HCT116 (cell line): ENCODE data around the gene GRM1.

Experiments
- EZH2phosphoT487 ChIP-seq: fragments of 200-600 bp; IDR thresholded peaks from 2 replicates; pipeline ENCODE4 v1.6.1; 2018; ENCODE audit warnings: antibody characterized with exemption, borderline replicate concordance
- RAD21 ChIP-seq: IDR thresholded peaks from 2 replicates; pipeline ENCODE4 v1.6.1; 2012; ENCODE audit warnings: low read depth, mild to moderate bottlenecking
- YY1 ChIP-seq: IDR thresholded peaks from 2 replicates; pipeline ENCODE4 v1.6.1; 2011; ENCODE audit warnings: low read length, low read depth, moderate library complexity, mild to moderate bottlenecking; ENCODE audit not compliant: insufficient replicate concordance; ENCODE audit errors: extremely low read depth
- TF ChIP-seq, protein P1 (sequence below), 3 experiments: fragments of 200-600 bp in 1 of 3; sonication (generic) in 1 of 3; IDR thresholded peaks in 2 of 3; conservative IDR thresholded peaks in 1 of 3; 2 replicates each; pipeline ENCODE4 v1.5.1; 2012 to 2017; ENCODE audit warnings: low read depth in 2 of 3, low read length in 2 of 3, antibody characterized with exemption in 1 of 3, borderline replicate concordance in 1 of 3, control low read depth in 1 of 3, mild to moderate bottlenecking in 1 of 3, mixed read lengths in 1 of 3, mixed run types in 1 of 3, moderate library complexity in 1 of 3; ENCODE audit not compliant: insufficient read depth in 1 of 3

DNA sequence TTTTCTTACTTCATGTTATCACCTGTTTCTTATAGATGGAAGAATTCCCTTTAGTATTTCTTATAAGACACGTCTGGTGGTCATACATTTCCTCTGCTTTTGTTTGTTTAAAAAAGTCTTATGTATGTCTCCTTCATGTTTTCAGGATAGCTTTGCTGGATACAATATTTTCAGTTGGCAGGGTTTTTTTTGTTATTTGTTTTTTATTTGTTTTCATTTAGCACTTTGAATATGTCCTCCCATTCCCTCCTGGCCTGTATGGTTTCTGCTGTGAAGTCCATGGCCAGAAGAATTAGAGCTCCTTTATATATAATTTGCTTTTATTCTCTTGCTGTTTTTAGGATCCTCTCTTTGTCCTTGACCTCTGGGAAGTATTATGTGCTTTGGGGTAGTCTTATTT, 432.1 kb downstream of the GRM1 start:
- no peak for TF ChIP-seq EZH2phosphoT487
- TF ChIP-seq YY1, result no peak
- TF ChIP-seq, protein P1, sequence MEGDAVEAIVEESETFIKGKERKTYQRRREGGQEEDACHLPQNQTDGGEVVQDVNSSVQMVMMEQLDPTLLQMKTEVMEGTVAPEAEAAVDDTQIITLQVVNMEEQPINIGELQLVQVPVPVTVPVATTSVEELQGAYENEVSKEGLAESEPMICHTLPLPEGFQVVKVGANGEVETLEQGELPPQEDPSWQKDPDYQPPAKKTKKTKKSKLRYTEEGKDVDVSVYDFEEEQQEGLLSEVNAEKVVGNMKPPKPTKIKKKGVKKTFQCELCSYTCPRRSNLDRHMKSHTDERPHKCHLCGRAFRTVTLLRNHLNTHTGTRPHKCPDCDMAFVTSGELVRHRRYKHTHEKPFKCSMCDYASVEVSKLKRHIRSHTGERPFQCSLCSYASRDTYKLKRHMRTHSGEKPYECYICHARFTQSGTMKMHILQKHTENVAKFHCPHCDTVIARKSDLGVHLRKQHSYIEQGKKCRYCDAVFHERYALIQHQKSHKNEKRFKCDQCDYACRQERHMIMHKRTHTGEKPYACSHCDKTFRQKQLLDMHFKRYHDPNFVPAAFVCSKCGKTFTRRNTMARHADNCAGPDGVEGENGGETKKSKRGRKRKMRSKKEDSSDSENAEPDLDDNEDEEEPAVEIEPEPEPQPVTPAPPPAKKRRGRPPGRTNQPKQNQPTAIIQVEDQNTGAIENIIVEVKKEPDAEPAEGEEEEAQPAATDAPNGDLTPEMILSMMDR (IDR thresholded peaks at IDR 0.05 in 2 of 3, conservative IDR thresholded peaks at IDR 0.05 in 1 of 3; ENCODE audit: borderline replicate concordance in 1 of 3, insufficient read depth in 1 of 3, low read depth in 2 of 3, low read length in 2 of 3), result no peak
- no peak for TF ChIP-seq RAD21
